Liver (tissue), 9 donors: ENCODE measurements around the gene WNK2. TPM values are rescaled to one million over a fixed set of nuclear protein-coding genes. Genes with fewer than 3 reads are reported as not detected.

Source experiments
- DNase-seq: peaks from one replicate; pipeline ENCODE4 v3.0.0-alpha.2; 2017; ENCODE audit warnings: low spot score
- H3K27ac ChIP-seq, 2 donors: one replicate each; pipeline ENCODE4 v1.7.0; 2013; ENCODE audit warnings: inconsistent platforms in 2 of 2, low read length in 2 of 2, control low read depth in 1 of 2, low read depth in 1 of 2, mild to moderate bottlenecking in 1 of 2
- H3K27me3 ChIP-seq, 4 donors: one replicate each; pipeline versions ENCODE4 v1.6.1 to v1.7.0; 2013; ENCODE audit warnings: low read length in 3 of 4, inconsistent platforms in 1 of 4, mild to moderate bottlenecking in 1 of 4, moderate library complexity in 1 of 4; ENCODE audit not compliant: control insufficient read depth in 4 of 4, insufficient read depth in 4 of 4
- H3K36me3 ChIP-seq, 4 donors: one replicate each; pipeline versions ENCODE4 v1.6.1 to v1.7.0; 2013; ENCODE audit warnings: low read length in 3 of 4, mild to moderate bottlenecking in 3 of 4, low read depth in 1 of 4, moderate library complexity in 1 of 4; ENCODE audit not compliant: control insufficient read depth in 4 of 4, insufficient read depth in 3 of 4
- H3K4me1 ChIP-seq, 4 donors: one replicate each; pipeline versions ENCODE4 v1.6.1 to v1.7.0; 2013; ENCODE audit warnings: low read length in 3 of 4, mild to moderate bottlenecking in 3 of 4, moderate library complexity in 1 of 4; ENCODE audit not compliant: control insufficient read depth in 4 of 4, insufficient read depth in 4 of 4
- H3K4me3 ChIP-seq, 3 donors: one replicate each; pipeline versions ENCODE4 v1.6.1 to v1.7.0; 2013; ENCODE audit warnings: low read length in 3 of 3, control low read depth in 1 of 3, low read depth in 1 of 3, mild to moderate bottlenecking in 1 of 3
- H3K9ac ChIP-seq, 2 donors: one replicate each; pipeline ENCODE4 v1.7.0; 2013; ENCODE audit warnings: low read length in 2 of 2, mild to moderate bottlenecking in 2 of 2, moderate library complexity in 2 of 2, control low read depth in 1 of 2, low read depth in 1 of 2
- H3K9me3 ChIP-seq, 4 donors: one replicate each; pipeline versions ENCODE4 v1.6.1 to v1.7.0; 2013; ENCODE audit warnings: low read length in 3 of 4; ENCODE audit not compliant: control insufficient read depth in 4 of 4
- EGR1 ChIP-seq, 2 donors: IDR thresholded peaks; 2 replicates each; pipeline ENCODE4 v1.6.1; 2016 to 2018; ENCODE audit warnings: antibody characterized with exemption in 2 of 2, low read depth in 2 of 2
- FOXA2 ChIP-seq: IDR thresholded peaks from 2 replicates; pipeline ENCODE4 v1.6.1; 2016; ENCODE audit warnings: antibody characterized with exemption
- SP1 ChIP-seq: IDR thresholded peaks from 2 replicates; pipeline ENCODE4 v1.6.1; 2018; ENCODE audit warnings: antibody characterized with exemption, mild to moderate bottlenecking
- WGBS: extraction: QIAGEN DNeasy Blood & Tissue Kit; methylation state at CpG from one replicate; pipeline ENCODE4 v1.1.7; 2013; 5-methylcytosine and 5-hydroxymethylcytosine counted together
- polyA plus RNA-seq, 2 donors: library from polyadenylated mRNA; stranded (reverse) in 1 of 2; unstranded in 1 of 2; fragments of 200-250 nt in 1 of 2; fragments of >200 nt in 1 of 2; fragmentation: Nextera tagmentation in 1 of 2; extraction: Ambion mirVana in 1 of 2; gene quantifications; one replicate each; pipeline versions ENCODE4 v1.2.1 to v1.2.3, GENCODE V29; 2013 to 2015
- total RNA-seq, 2 donors: library from RNA; depleted of rRNA; stranded (reverse); fragments of >200 nt; gene quantifications; one replicate each; pipeline ENCODE4 v1.2.3, GENCODE V29; 2014
- donor health status: healthy.
- donor health status: healthy.
- donor health status: healthy.
- donor health status: healthy.
- donor health status: healthy.

The WNK2 gene
- total and polyA plus RNA-seq, 4 donors: 0.65 to 4.4 (median 1.7) TPM

DNA sequence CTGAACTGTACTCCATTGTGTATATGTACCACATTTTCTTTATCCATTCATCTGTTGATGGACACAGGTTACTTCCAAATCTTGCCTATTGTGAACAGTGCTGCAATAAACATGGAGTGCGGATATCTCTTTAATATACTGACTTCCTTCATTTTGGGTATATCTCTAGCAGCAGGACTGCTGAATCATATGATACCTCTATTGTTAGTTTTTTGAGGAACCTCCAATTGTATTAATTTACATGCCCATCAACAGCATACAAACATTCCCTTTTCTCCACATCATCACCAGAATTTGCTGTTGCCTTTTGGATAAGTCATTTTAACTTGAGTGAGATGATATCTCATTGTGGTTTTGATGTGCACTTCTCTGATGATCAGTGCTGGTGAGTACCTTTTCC lies 185.7 kb downstream of the WNK2 start:
- H3K9me3 ChIP-seq: no peaks in the 10 kb centered on the region
- H3K4me1 ChIP-seq: no peaks in the 10 kb centered on the region
- H3K27ac ChIP-seq: no peak overlapping the region
- H3K36me3 ChIP-seq: no peaks in the 10 kb centered on the region
- TF ChIP-seq EGR1 (IDR thresholded peaks at IDR 0.05; ENCODE audit: low read depth in 2 of 2) (no peak), FOXA2 (no peak), SP1 (no peak)
- no peaks in the 10 kb centered on the region for H3K27me3 ChIP-seq
- 90% methylated on average over 1 of the region's 1 CpG for WGBS
- no peak overlapping the region for H3K9ac ChIP-seq
- DNase-seq: no peak
- no peak overlapping the region for H3K4me3 ChIP-seq

Other genes with a start within 250 kb of the WNK2 start
- gene FGD3, start 236.6 kb upstream of the WNK2 start, total RNA-seq: 1 to 10 TPM; 5.5 to 6.2 TPM
- gene FGD3, start 236.6 kb upstream of the WNK2 start, polyA plus RNA-seq: 1 to 10 TPM; 1.6 to 1.7 TPM
- 1 to 10 TPM; 4.1 to 9.7 TPM for gene SUSD3, start 125.4 kb upstream of the WNK2 start, total RNA-seq
- 10 to 100 TPM; 13.9 to 19.2 TPM for gene SUSD3, start 125.4 kb upstream of the WNK2 start, polyA plus RNA-seq
- 10 to 100 TPM; 13.0 to 15.5 TPM for gene CARD19, start 87.9 kb upstream of the WNK2 start, total RNA-seq
- 10 to 100 TPM; 17.2 to 18.2 TPM for gene CARD19, start 87.9 kb upstream of the WNK2 start, polyA plus RNA-seq
- gene NINJ1, start 49.9 kb upstream of the WNK2 start, total RNA-seq: 10 to 100 TPM; 31.2 to 40.0 TPM
- gene NINJ1, start 49.9 kb upstream of the WNK2 start, polyA plus RNA-seq: 10 to 100 TPM; 70.4 to 72.1 TPM